ENCODE measurements around the gene TAT. TPM values are rescaled to one million over a fixed set of nuclear protein-coding genes. Genes with fewer than 3 reads are reported as not detected.
"Not testable (repeated sequence)": the region's sequence is repeated elsewhere in the genome, so short reads cannot be mapped to it uniquely, and the experiment has no call there.

TAT gene
- total RNA-seq, 1 donor from 2014 or later: not detected

GRCh38 chr16:71585318-71585703, 8.4 kb upstream of the TAT start:
- no peaks in the 10 kb centered on the region for H3K36me3 ChIP-seq (ENCODE audit: insufficient read depth, low read length)
- H3K27ac ChIP-seq (ENCODE audit: low read depth, low read length): no peak overlapping the region
- no peaks in the 10 kb centered on the region for H3K4me1 ChIP-seq (ENCODE audit: insufficient read depth, low read length)
- H3K27me3 Mint-ChIP-seq (ENCODE audit: low read depth, unreplicated experiment): peaks cover 38% of the 10 kb centered on the region
- H3K4me3 ChIP-seq (ENCODE audit: insufficient read depth, low read depth, low read length): no peak overlapping the region
- no peak overlapping the region for H2AFZ ChIP-seq (ENCODE audit: low read depth, low read length)
- H4K20me1 ChIP-seq (ENCODE audit: insufficient read depth, low read length): no peaks in the 10 kb centered on the region
- no peaks in the 10 kb centered on the region for H3K79me2 ChIP-seq (ENCODE audit: insufficient read depth, low read length)
- no peak for FAIRE-seq
- TF ChIP-seq CTCF (IDR thresholded peaks at IDR 0.05; ENCODE audit: insufficient read depth, low read depth, low read length): no peak
- no peak for TF ChIP-seq EZH2 (IDR thresholded peaks at IDR 0.05; ENCODE audit: insufficient read depth, low read length)
- no peaks in the 10 kb centered on the region for H3K9me3 ChIP-seq (ENCODE audit: insufficient read depth, low read depth, low read length)
- H3K36me3 Mint-ChIP-seq (ENCODE audit: low read depth, unreplicated experiment): peaks cover 4% of the 10 kb centered on the region
- no peak overlapping the region for H3K27ac Mint-ChIP-seq (ENCODE audit: unreplicated experiment)
- no peak overlapping the region for H3K4me2 ChIP-seq (ENCODE audit: low read length)
- no peak overlapping the region for H3K9ac ChIP-seq (ENCODE audit: low read length)
- H3K9me3 Mint-ChIP-seq (ENCODE audit: unreplicated experiment): peaks cover 7% of the 10 kb centered on the region
- no peak for DNase-seq (ENCODE audit: low read depth)
- no peak overlapping the region for H3K4me3 Mint-ChIP-seq (ENCODE audit: unreplicated experiment)
- no peaks in the 10 kb centered on the region for H3K27me3 ChIP-seq (ENCODE audit: insufficient read depth, low read length)
- H3K4me1 Mint-ChIP-seq (ENCODE audit: low read depth, unreplicated experiment): no peaks in the 10 kb centered on the region

- no peak overlapping the region for H3K27ac ChIP-seq (ENCODE audit: low read depth, low read length)
- no peaks in the 10 kb centered on the region for H3K27me3 ChIP-seq (ENCODE audit: insufficient read depth, low read length)
- Mint-ChIP-seq H3K9me3 (ENCODE audit: unreplicated experiment) (peaks cover 7% of the 10 kb centered on the region), H3K27ac (ENCODE audit: unreplicated experiment) (no peak overlapping the region), H3K36me3 (ENCODE audit: low read depth, unreplicated experiment) (peaks cover 4% of the 10 kb centered on the region), H3K4me1 (ENCODE audit: low read depth, unreplicated experiment) (no peaks in the 10 kb centered on the region), H3K27me3 (ENCODE audit: low read depth, unreplicated experiment) (peaks cover 38% of the 10 kb centered on the region), H3K4me3 (ENCODE audit: unreplicated experiment) (no peak overlapping the region)
- no peaks in the 10 kb centered on the region for H4K20me1 ChIP-seq (ENCODE audit: insufficient read depth, low read length)
- no peak overlapping the region for H2AFZ ChIP-seq (ENCODE audit: low read depth, low read length)
- no peaks in the 10 kb centered on the region for H3K79me2 ChIP-seq (ENCODE audit: insufficient read depth, low read length)
- H3K9me3 ChIP-seq (ENCODE audit: insufficient read depth, low read depth, low read length): no peaks in the 10 kb centered on the region
- FAIRE-seq (no peak), DNase-seq (ENCODE audit: low read depth) (no peak)
- H3K9ac ChIP-seq (ENCODE audit: low read length): no peak overlapping the region
- H3K36me3 ChIP-seq (ENCODE audit: insufficient read depth, low read length): no peaks in the 10 kb centered on the region
- no peak for TF ChIP-seq EZH2 (IDR thresholded peaks at IDR 0.05; ENCODE audit: insufficient read depth, low read length)
- no peak for TF ChIP-seq CTCF (IDR thresholded peaks at IDR 0.05; ENCODE audit: insufficient read depth, low read depth, low read length)
- H3K4me3 ChIP-seq (ENCODE audit: insufficient read depth, low read depth, low read length): no peak overlapping the region
- H3K4me2 ChIP-seq (ENCODE audit: low read length): no peak overlapping the region
- H3K4me1 ChIP-seq (ENCODE audit: insufficient read depth, low read length): no peaks in the 10 kb centered on the region
Measured at GRCh38 chr16:71584543-71585317, 7.8 kb upstream of the TAT start.

- not testable (repeated sequence) for H2AFZ ChIP-seq (ENCODE audit: low read depth, low read length); H3K9me3 Mint-ChIP-seq (ENCODE audit: unreplicated experiment); FAIRE-seq; H3K4me1 ChIP-seq (ENCODE audit: insufficient read depth, low read length); H4K20me1 ChIP-seq (ENCODE audit: insufficient read depth, low read length); H3K36me3 Mint-ChIP-seq (ENCODE audit: low read depth, unreplicated experiment); H3K4me3 Mint-ChIP-seq (ENCODE audit: unreplicated experiment); H3K27ac ChIP-seq (ENCODE audit: low read depth, low read length); H3K79me2 ChIP-seq (ENCODE audit: insufficient read depth, low read length); H3K4me1 Mint-ChIP-seq (ENCODE audit: low read depth, unreplicated experiment); H3K27ac Mint-ChIP-seq (ENCODE audit: unreplicated experiment); H3K4me3 ChIP-seq (ENCODE audit: insufficient read depth, low read depth, low read length); DNase-seq (ENCODE audit: low read depth); H3K9ac ChIP-seq (ENCODE audit: low read length); H3K4me2 ChIP-seq (ENCODE audit: low read length); H3K9me3 ChIP-seq (ENCODE audit: insufficient read depth, low read depth, low read length); H3K27me3 ChIP-seq (ENCODE audit: insufficient read depth, low read length); H3K36me3 ChIP-seq (ENCODE audit: insufficient read depth, low read length)
- peaks cover 27% of the 10 kb centered on the region for H3K27me3 Mint-ChIP-seq (ENCODE audit: low read depth, unreplicated experiment)
Measured at GRCh38 chr16:71582553-71582848, 5.6 kb upstream of the TAT start.

All from astrocyte (in vitro differentiated cells and primary cell).